Measurements from ENCODE around the gene SHISA4.

- TF ChIP-seq CTCF (IDR thresholded peaks at IDR 0.05), result no peak
- TF ChIP-seq EZH2 (IDR thresholded peaks at IDR 0.05), result no peak
Measured at GRCh38 chr1:201904579-201904978, 15.9 kb downstream of the SHISA4 start.

Data from neural progenitor cell (in vitro differentiated cells).